Left lobe of liver (tissue), 2 donors: ENCODE measurements around the gene GSS. TPM values are rescaled to one million over a fixed set of nuclear protein-coding genes. Genes with fewer than 3 reads are reported as not detected.

Experiments
- ATAC-seq: fragments of 200-7000 bp; cut with Tn5 transposase; one replicate; pipeline ENCODE4 v1.9.1; 2020; ENCODE audit warnings: mild to moderate bottlenecking, moderate library complexity
- DNase-seq: peaks from one replicate; pipeline ENCODE4 v3.0.0-alpha.2; 2020; ENCODE audit warnings: low spot score
- total RNA-seq: library from RNA; stranded (reverse); gene quantifications from one replicate; pipeline ENCODE4 v1.2.1, GENCODE V29; 2021
- donor health status: DM: no; HTN: no; CAD: no; lungs with moderate emphysema.
- donor health status: DM: no; HTN: yes; CAD: no.

GSS gene
- total RNA-seq, 1 donor from 2014 or later: 29.2 TPM

GRCh38 chr20:34994509-34995131 is 39.0 kb upstream of the GSS start:
- peak; percentile 72 for ATAC-seq
- peak; percentile 79 for DNase-seq

DNA sequence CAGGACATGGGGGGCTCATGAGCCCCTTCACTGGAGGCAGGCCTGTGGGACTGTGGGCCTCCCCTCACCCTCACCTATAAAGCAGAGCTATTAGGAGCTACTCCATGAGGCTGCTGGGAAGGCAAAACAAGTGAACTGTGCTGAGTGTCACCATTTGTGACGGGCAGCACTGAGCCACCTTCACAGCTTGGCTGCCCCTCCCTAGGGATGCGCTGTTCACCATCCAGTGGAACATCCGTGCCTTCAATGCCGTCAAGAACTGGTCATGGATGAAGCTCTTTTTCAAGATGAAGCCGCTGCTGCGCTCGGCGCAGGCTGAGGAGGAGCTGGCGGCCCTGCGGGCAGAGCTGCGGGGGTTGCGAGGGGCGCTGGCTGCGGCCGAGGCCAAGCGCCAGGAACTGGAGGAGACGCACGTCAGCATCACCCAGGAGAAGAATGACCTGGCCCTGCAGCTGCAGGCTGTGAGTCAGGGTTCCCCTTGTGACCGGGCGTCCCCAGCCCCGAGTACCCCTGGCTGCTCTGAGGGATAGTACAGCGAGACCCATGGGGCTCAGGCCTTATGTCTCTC is 38.4 kb upstream of the GSS start:
- DNase-seq (no peak), ATAC-seq (no peak)

GRCh38 chr20:34992751-34993417 is 37.3 kb upstream of the GSS start:
- DNase-seq (no peak), ATAC-seq (no peak)

GRCh38 chr20:34990661-34991214 is 35.1 kb upstream of the GSS start:
- DNase-seq (no peak), ATAC-seq (no peak)

- ATAC-seq: no peak
- DNase-seq: no peak
These were observed 34.6 kb upstream of the GSS start for GRCh38 chr20:34990231-34990630.

- no peak for ATAC-seq
- no peak for DNase-seq
These were observed 34.1 kb upstream of the GSS start for GRCh38 chr20:34989670-34990069.

DNA sequence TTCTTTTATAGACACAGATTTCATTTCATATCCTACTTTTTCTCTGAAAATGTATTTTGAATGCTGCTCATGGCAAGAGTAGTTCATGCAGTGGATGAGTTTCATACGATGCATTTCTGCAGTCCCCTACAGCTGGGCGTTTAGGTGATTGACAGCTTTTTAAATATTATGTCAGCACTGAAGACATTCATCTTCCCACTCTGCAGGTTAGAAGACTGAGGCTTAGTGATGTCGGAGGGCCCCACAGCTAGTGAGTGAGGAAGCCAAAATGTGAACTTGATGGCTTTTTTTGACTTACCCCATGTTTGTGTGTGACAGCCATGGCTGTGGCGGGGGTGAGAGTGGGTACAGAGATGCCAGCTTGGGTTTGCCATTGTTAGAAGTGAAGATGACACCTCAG is 33.5 kb upstream of the GSS start:
- ATAC-seq (no peak), DNase-seq (no peak)

DNA sequence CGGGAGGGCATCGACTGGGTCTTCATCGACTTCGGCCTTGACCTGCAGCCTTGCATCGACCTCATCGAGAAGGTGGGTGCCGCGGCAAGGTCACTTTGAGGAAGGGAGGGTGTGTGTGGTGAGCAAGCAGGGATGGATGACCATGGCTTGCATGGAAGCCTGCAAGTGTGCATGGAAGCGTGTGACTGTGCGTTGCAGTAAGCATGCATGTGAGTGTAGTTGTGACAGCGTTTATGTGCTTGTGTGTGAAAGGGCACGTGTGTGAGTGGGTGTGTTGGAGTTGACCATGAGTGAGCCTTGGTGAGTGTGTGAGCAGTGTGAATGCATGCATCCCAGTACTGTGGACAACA is 32.6 kb upstream of the GSS start:
- ATAC-seq: peak; percentile 6
- DNase-seq: no peak

- ATAC-seq: peak; percentile 4
- DNase-seq: no peak
These were observed 31.9 kb upstream of the GSS start for GRCh38 chr20:34987288-34988190.

- no peak for DNase-seq
- ATAC-seq: no peak
These were observed 31.0 kb upstream of the GSS start for GRCh38 chr20:34986311-34987287.

GRCh38 chr20:34985461-34986310 is 30.1 kb upstream of the GSS start:
- ATAC-seq: no peak
- no peak for DNase-seq

- ATAC-seq (no peak), DNase-seq (no peak)
These were observed 29.2 kb upstream of the GSS start for GRCh38 chr20:34984756-34985261.

- ATAC-seq (no peak), DNase-seq (peak; percentile 45)
These were observed 28.6 kb upstream of the GSS start for GRCh38 chr20:34983995-34984735.

GRCh38 chr20:34983089-34983820 is 27.6 kb upstream of the GSS start:
- DNase-seq (no peak), ATAC-seq (no peak)

- ATAC-seq (no peak), DNase-seq (no peak)
These were observed 26.9 kb upstream of the GSS start for GRCh38 chr20:34982270-34983088.

DNA sequence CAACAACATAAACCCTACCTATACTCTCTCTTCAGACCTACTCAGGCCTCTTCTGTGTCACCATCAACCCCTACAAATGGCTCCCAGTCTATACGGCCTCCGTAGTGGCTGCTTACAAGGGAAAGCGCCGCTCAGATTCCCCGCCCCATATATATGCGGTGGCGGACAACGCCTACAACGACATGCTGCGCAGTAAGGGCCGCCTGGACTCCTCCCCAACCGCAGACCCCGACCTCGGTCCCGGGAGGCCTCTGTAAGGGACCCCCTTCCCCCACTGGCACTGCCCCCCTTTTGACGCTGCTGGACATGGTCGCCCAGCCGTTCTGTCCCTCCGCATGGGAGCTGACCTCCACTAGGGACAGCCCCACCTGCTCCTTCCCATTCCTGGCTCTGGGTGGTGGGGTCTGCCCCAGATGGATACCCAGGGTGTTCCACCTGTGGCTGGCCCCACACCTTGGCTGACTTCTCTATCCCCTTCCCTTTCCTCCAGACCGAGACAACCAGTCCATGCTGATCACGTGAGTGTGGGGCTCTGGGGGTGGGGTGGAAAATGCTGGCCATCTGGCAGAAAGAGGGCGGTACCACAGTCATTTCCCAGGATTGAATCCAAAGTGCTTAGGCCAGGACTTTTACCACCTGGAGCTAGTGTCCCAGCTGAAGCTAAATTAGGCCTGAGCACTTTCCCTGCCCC is 25.1 kb upstream of the GSS start:
- no peak for DNase-seq
- no peak for ATAC-seq
